ENCODE results near the gene PTH2.

DNA sequence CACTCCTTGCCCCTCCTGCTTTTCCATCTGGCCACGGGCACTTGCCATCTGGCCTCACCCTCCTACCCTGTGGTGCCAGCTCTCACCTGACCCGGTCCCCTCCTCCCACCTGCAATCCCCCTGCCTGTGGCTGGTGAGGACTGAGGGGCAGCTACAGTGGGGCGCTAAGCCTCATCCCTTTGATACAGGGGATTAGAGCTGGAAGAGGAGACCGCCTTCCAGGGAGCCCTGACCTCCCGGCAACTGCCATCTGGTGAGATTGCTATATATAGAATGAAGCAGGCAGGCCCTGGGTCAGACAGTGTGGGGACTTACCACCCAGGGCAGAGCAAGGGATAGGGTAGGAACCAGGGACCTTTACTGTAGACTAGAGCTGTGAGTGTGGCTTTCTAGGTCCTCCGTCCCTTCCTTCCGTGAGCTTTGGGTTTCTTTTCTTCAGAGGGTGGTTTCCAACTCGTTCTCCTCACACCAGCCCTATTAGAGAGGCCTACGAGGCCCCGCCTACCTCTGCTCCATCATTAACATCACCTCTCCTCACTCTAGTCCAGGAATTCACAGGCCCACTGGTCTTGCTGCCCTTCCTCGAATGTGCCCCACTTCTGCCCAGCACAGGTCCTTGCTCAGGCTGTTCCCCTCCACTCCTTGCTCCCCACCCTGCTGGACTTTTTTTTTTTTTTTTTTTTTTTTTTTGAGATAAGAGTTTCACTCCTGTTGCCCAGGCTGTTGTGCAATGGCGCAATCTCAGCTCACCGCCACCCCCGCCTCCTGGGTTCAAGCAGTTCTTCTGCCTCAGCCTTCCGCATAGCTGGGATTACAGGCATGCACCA lies 27.4 kb downstream of the PTH2 start:
- TF ChIP-seq, protein P1, sequence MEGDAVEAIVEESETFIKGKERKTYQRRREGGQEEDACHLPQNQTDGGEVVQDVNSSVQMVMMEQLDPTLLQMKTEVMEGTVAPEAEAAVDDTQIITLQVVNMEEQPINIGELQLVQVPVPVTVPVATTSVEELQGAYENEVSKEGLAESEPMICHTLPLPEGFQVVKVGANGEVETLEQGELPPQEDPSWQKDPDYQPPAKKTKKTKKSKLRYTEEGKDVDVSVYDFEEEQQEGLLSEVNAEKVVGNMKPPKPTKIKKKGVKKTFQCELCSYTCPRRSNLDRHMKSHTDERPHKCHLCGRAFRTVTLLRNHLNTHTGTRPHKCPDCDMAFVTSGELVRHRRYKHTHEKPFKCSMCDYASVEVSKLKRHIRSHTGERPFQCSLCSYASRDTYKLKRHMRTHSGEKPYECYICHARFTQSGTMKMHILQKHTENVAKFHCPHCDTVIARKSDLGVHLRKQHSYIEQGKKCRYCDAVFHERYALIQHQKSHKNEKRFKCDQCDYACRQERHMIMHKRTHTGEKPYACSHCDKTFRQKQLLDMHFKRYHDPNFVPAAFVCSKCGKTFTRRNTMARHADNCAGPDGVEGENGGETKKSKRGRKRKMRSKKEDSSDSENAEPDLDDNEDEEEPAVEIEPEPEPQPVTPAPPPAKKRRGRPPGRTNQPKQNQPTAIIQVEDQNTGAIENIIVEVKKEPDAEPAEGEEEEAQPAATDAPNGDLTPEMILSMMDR (conservative IDR thresholded peaks at IDR 0.05), result no peak
- TF ChIP-seq ZFX (IDR thresholded peaks at IDR 0.05), result no peak

Data from C4-2B (cell line).